Activated naive CD4-positive, alpha-beta T cell treated with anti-CD3 and anti-CD28 coated beads, Interleukin-2, amount 50 U/mL, for 72 hours (primary cell): Measurements from ENCODE around the gene AARS1. TPM values are rescaled to one million over a fixed set of nuclear protein-coding genes. Genes with fewer than 3 reads are reported as not detected.
"Not testable (repeated sequence)": the region's sequence is repeated elsewhere in the genome, so short reads cannot be mapped to it uniquely, and the experiment has no call there.

Experiments used
- ATAC-seq, 2 donors: fragments of 150-1000 bp; cut with Tn5 transposase; 2 replicates each; pipeline ENCODE4 v1.10.0; 2021; ENCODE audit warnings: mild to moderate bottlenecking in 2 of 2, moderate library complexity in 2 of 2
- DNase-seq, 2 donors: peaks; one replicate each; pipeline ENCODE4 v3.0.0; 2021 to 2022; ENCODE audit warnings: low spot score in 2 of 2
- H3K27ac Mint-ChIP-seq, 2 donors: one replicate each; pipeline ENCODE4 v1.8.0; 2022; ENCODE audit warnings: mild to moderate bottlenecking in 2 of 2, mixed read lengths in 2 of 2
- H3K36me3 Mint-ChIP-seq, 2 donors: one replicate each; pipeline ENCODE4 v1.8.0; 2022; ENCODE audit warnings: mixed read lengths in 2 of 2
- H3K9me3 Mint-ChIP-seq, 2 donors: one replicate each; pipeline ENCODE4 v1.8.0; 2022; ENCODE audit warnings: mixed read lengths in 2 of 2
- total RNA-seq, 2 donors: library from RNA; stranded (reverse); gene quantifications; one replicate each; pipeline ENCODE4 v1.2.3, GENCODE V29; 2022

Gene AARS1
- 100 to 1,000 TPM; 147 to 151 TPM for total RNA-seq

GRCh38 chr16:70289229-70290094, at the start of gene AARS1:
AARS1 (minus strand) TSS chr16:70289506; CDS start chr16:70282763, 6,743 bp downstream.
- Mint-ChIP-seq H3K9me3 (no peaks in the 10 kb centered on the region), H3K27ac (peak within 1 kb of the TSS; percentile 99 to 100), H3K36me3 (peaks cover 14 to 18% of the 10 kb centered on the region in 2 donors)
- peak; percentile 99 for ATAC-seq
- peak; percentile 95 to 99 for DNase-seq

DNA sequence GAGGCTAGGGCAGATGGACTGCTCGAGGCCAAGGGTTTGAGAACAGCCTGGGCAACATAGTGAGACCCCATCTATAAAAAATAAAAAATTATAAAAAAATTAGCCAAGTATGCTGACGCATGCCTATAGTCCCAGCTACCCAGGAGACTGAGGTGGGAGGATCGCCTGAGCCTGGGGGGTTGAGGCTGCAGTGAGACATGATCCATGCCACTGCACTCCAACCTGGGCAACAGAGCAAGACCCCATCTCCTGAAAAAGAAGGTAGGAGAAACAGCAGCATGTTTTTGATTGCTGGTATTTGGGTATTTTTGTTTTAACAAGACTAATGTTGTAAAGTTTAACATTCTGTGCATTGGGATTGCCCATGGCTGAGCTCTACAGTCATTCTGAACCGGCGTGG, 48.5 kb upstream of the AARS1 start:
- Mint-ChIP-seq H3K36me3 (peaks cover 0 to 7% of the 10 kb centered on the region in 2 donors), H3K9me3 (no peaks in the 10 kb centered on the region), H3K27ac (peak overlapping the region in 1 of 2 donors; percentile 57)
- no peak for ATAC-seq
- no peak for DNase-seq

- not testable (repeated sequence) for H3K36me3 Mint-ChIP-seq, ATAC-seq, DNase-seq, H3K9me3 Mint-ChIP-seq
- H3K27ac Mint-ChIP-seq = peak overlapping the region; percentile 50 to 87
Measured at GRCh38 chr16:70332728-70333127, 43.4 kb upstream of the AARS1 start.

DNA sequence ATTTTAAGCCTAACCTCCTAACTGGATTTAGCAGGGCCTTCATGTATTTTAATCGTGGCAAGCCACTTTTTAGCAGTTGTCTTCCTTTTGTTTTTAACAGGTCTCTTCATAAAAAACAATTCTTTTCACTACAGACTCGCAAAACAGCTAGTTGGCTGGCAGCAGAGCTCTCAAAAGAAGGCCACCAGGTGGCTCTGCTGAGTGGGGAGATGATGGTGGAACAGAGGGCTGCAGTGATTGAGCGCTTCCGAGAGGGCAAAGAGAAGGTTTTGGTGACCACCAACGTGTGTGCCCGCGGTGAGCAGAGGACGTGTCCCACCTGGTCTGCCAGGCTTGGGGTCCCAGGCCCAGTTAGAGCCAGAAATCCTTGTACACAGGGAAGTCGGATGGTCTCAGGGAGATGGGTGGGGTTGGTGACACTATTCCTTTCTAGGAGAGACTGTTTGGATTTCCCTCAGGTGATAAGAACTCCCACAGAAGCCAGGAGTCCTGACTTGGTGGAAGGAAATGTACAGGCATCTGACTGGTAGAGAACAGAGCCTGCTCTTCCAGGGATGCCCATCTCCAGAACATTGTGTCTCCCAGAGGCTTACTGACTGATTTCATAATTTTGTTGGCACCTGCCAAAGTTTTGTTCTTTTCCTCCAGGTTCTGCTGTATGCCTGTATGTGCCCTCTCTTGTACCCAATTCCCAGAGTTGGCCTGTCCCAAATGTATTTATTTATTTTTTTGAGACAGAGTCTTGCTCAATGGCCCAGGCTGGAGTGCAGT, 42.5 kb upstream of the AARS1 start:
- peaks cover 0 to 7% of the 10 kb centered on the region in 2 donors for H3K36me3 Mint-ChIP-seq
- DNase-seq (no peak), ATAC-seq (peak in 1 of 2 donors; percentile 28)
- no peaks in the 10 kb centered on the region for H3K9me3 Mint-ChIP-seq
- H3K27ac Mint-ChIP-seq = no peak overlapping the region

- DNase-seq (no peak), ATAC-seq (no peak)
- Mint-ChIP-seq H3K9me3 (no peaks in the 10 kb centered on the region), H3K36me3 (peaks cover 0 to 7% of the 10 kb centered on the region in 2 donors), H3K27ac (peak overlapping the region in 1 of 2 donors; percentile 29)
Measured at GRCh38 chr16:70331091-70331490, 41.8 kb upstream of the AARS1 start.

- Mint-ChIP-seq H3K27ac (peak overlapping the region in 1 of 2 donors; percentile 77), H3K9me3 (no peaks in the 10 kb centered on the region), H3K36me3 (no peaks in the 10 kb centered on the region)
- ATAC-seq (no peak), DNase-seq (no peak)
Measured at GRCh38 chr16:70324998-70325747, 35.9 kb upstream of the AARS1 start.

DNA sequence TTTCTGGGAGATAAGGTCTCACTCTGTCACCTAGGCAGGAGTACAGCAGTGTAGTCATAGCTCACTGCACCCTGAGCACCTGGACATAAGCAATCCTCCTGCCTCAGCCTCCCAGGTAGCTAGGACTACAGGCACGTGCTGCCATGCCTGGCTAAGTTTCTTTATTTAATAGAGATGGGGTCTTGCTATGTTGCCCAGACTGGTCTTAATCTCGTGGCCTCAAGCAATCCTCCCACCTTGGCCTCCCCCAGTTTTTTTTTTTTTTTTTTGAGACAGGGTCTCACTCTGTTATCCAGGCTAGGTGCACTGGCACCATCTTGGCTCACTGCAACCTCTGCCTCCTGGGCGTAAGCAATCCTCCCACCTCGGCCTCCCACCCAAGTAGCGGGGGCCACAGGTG, 30.8 kb upstream of the AARS1 start:
- DNase-seq (no peak), ATAC-seq (no peak)
- no peak overlapping the region for H3K27ac Mint-ChIP-seq
- no peaks in the 10 kb centered on the region for H3K9me3 Mint-ChIP-seq
- H3K36me3 Mint-ChIP-seq = no peaks in the 10 kb centered on the region

DNA sequence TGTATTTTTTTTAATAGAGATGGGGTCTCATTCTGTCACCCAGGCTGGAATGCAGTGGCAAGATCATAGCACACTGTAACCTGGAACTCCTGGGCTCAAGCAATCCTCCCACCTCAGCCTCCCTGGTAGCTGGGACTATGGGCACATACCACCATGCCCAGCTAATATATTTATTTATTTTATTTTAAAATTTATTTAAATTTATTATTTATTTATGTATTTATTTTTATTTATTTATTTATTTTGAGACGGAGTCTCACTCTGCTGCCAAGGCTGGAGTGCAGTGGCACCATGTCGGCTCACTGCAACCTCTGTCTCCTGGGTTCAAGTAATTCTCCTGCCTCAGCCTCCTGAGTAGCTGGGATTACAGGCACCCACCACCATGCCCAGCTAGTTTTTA, 18.4 kb upstream of the AARS1 start:
- H3K9me3 Mint-ChIP-seq, ATAC-seq, H3K36me3 Mint-ChIP-seq, DNase-seq, H3K27ac Mint-ChIP-seq: not testable (repeated sequence)

GRCh38 chr16:70306880-70307279, 17.6 kb upstream of the AARS1 start:
- DNase-seq (no peak), ATAC-seq (no peak)
- Mint-ChIP-seq H3K27ac (no peak overlapping the region), H3K9me3 (peaks cover 0 to 3% of the 10 kb centered on the region in 2 donors), H3K36me3 (peaks cover 6 to 9% of the 10 kb centered on the region in 2 donors)

GRCh38 chr16:70304892-70305448, 15.7 kb upstream of the AARS1 start:
- Mint-ChIP-seq H3K36me3 (peaks cover 24 to 26% of the 10 kb centered on the region in 2 donors), H3K27ac (peak overlapping the region; percentile 8 to 27), H3K9me3 (peaks cover 10 to 16% of the 10 kb centered on the region in 2 donors)
- no peak for DNase-seq
- peak in 1 of 2 donors; percentile 35 for ATAC-seq

- peak in 1 of 2 donors; percentile 37 for ATAC-seq
- Mint-ChIP-seq H3K36me3 (peaks cover 37 to 39% of the 10 kb centered on the region in 2 donors), H3K9me3 (peaks cover 10 to 16% of the 10 kb centered on the region in 2 donors), H3K27ac (no peak overlapping the region)
- no peak for DNase-seq
Measured at GRCh38 chr16:70302745-70303144, 13.4 kb upstream of the AARS1 start.

DNA sequence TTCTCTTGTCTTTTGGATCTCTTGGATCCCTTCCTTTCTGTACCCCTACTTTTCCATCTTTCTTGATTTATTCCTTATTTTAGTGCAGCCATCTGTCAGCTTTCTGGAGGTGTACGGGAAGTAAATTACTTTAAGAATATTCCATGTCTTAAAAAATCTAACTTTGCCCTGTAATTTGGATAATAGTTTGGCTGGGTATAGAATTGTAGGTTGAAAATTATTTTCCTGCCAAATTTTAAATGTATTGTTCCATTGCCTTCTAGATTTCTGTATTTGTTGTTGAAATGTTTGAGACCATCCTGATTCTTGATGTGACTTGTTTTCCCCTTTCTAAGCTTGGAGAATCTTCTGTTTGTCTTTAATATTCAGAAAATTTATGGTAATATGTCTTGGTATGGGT, 11.8 kb upstream of the AARS1 start:
- ATAC-seq (no peak), DNase-seq (no peak)
- peaks cover 10 to 16% of the 10 kb centered on the region in 2 donors for H3K9me3 Mint-ChIP-seq
- peaks cover 37 to 39% of the 10 kb centered on the region in 2 donors for H3K36me3 Mint-ChIP-seq
- H3K27ac Mint-ChIP-seq = peak overlapping the region in 1 of 2 donors; percentile 35

DNA sequence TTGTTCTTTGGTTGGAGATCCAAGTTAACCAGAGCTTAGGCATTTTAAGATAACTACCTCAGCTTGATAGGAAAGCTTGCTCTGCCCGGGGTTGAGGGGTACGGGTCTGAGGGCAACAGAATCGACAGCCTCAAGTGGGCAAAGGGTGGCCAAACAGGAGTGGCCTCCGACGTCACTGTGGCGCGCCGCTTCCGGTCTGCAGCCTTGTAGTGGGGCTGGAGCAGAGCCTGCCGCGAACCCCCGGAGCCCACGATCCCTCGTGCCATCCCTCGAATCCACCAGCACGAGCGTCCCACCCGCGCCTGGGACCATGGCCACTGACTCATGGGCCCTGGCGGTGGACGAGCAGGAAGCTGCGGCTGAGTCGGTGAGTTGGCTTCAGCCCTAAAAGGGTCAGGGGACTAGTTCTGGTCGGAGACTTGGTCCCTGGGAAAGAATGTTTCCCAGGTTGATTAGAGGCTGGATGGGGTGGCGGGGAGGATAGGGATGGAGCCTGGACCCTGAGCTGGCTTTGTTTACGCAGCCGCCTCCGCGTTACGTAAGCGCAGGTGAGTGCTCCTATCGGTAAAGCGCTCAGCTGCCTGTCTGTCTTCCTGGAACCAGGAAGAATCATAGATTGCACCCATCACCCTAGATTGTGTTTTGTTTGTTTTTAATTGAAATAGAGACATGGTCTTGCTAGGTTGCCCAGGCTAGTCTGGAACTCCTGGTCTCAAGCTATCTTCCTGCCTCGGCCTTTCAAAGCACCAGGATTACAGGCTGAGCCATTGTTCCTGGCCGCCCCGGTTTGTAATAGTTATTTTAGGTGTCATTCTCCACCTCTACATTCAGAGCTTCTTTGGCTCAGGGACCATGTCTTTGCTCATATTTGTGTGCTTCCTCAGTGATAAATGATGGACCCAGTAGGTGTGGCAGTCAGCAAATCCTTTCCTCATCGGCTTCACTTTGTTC, 10.0 kb upstream of the AARS1 start, which contains the start of gene DDX19B:
Gene DDX19B (plus strand): TSS at position 199 of the 951 bp plus-strand sequence. CDS start 112 bp downstream, at position 311.
- ATAC-seq (peak; percentile 81 to 87), DNase-seq (peak; percentile 44 to 73)
- Mint-ChIP-seq H3K9me3 (peaks cover 10 to 16% of the 10 kb centered on the region in 2 donors), H3K36me3 (peaks cover 37 to 39% of the 10 kb centered on the region in 2 donors), H3K27ac (peak within 1 kb of the TSS; percentile 93 to 96)

DNA sequence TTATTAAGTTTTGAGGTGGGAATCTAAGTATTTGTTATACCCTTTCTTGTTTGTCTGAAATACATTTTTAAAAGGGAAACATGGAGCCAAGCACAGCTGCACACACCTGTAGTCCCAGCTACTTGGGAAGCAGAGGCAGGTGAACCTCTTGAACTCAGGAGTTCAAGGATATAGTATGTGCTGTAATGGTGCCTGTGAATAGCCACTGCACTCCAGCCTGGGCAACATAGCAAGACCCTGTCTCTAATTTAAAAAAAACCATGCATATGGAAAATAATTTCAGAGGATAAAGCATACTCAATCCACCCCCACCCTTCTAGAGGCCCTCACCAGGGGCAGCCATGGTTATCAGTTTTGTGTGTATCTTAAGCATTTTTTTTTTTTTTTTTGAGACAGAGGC, 6.3 kb upstream of the AARS1 start:
- peaks cover 0 to 2% of the 10 kb centered on the region in 2 donors for H3K9me3 Mint-ChIP-seq
- no peak for ATAC-seq
- DNase-seq = no peak
- peaks cover 18% of the 10 kb centered on the region in 2 donors for H3K36me3 Mint-ChIP-seq
- no peak overlapping the region for H3K27ac Mint-ChIP-seq

DNA sequence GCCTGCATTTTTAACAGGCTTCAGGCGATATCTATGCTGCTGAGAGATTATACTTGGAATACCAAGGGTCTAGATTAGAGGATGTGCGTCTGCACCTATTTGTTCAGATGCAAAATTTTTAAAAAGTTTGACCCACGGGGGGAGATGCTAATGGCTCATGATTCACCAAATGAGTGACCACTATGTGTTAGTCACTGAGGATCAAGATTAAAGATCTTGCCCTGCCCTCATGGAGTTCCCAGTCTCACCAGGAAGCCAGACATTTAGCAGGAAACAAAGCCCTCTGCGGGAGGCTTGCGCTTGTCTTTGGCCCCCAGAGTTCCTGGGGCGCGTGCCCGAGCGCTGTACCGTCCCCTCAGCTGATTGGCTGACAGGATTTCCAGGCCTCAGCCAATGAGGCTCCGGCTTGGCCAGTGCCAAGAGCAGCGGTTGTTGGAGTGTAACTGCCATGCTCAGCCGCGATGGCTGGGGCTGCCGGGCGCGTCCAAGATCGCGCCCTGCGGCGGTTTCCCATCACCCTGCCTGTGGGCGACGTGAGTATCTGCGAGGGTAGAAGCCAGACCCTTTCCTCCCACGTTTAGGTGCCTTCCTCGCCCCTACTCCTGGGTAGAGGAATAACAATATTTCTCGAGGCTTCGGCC, 5.2 kb upstream of the AARS1 start:
- no peak for DNase-seq
- ATAC-seq = no peak
- no peaks in the 10 kb centered on the region for H3K9me3 Mint-ChIP-seq
- no peak overlapping the region for H3K27ac Mint-ChIP-seq
- H3K36me3 Mint-ChIP-seq = peaks cover 9 to 11% of the 10 kb centered on the region in 2 donors
